Gastroesophageal sphincter (tissue), 3 donors: ENCODE measurements around the gene COL20A1.
"Not testable (repeated sequence)": the region's sequence is repeated elsewhere in the genome, so short reads cannot be mapped to it uniquely, and the experiment has no call there.

Source experiments
- CTCF ChIP-seq, 4 experiments: fragments of 200-600 bp in 2 of 4; fragments of 450-650 bp in 2 of 4; sonication (generic) in 1 of 4; IDR thresholded peaks; one replicate each; pipeline ENCODE4 v1.5.1; 2017 to 2019; ENCODE audit warnings: antibody characterized with exemption in 4 of 4, mild to moderate bottlenecking in 2 of 4, moderate library complexity in 2 of 4
- POLR2A ChIP-seq, 2 donors: fragments of 450-650 bp; IDR thresholded peaks; one replicate each; pipeline ENCODE4 v1.6.1; 2017; ENCODE audit warnings: antibody characterized with exemption in 2 of 2, mild to moderate bottlenecking in 2 of 2, moderate library complexity in 1 of 2
- POLR2AphosphoS5 ChIP-seq: sonication (generic); formaldehyde crosslinking; IDR thresholded peaks from one replicate; pipeline ENCODE4 v1.6.1; 2017; ENCODE audit warnings: antibody characterized with exemption

GRCh38 chr20:63339154-63340094, 46.4 kb downstream of the COL20A1 start:
- TF ChIP-seq CTCF (IDR thresholded peaks at IDR 0.05); POLR2AphosphoS5; POLR2A (IDR thresholded peaks at IDR 0.05): not testable (repeated sequence)
